ENCODE results near the gene RND2. TPM values are rescaled to one million over a fixed set of nuclear protein-coding genes. Genes with fewer than 3 reads are reported as not detected.
"Not testable (repeated sequence)": the region's sequence is repeated elsewhere in the genome, so short reads cannot be mapped to it uniquely, and the experiment has no call there.

Gene RND2
- 75.8 TPM for total RNA-seq (ENCODE audit: unreplicated experiment)
- long read RNA-seq, full-length matches to known transcripts = 11 of 26 reads
- long read RNA-seq, partial matches to known transcripts = 3 of 26 reads
- long read RNA-seq, other reads (novel, unspliced or antisense) = 12 of 26 reads

- Mint-ChIP-seq H3K9me3 (ENCODE audit: unreplicated experiment) (peaks cover 8% of the 10 kb centered on the region), H3K27me3 (ENCODE audit: unreplicated experiment) (peaks cover 9% of the 10 kb centered on the region)
- DNase-seq = peak; percentile 89
Measured at GRCh38 chr17:43024407-43025289, at the start of gene RND2. TSS of gene RND2 (plus strand) at chr17:43025231. CDS start at chr17:43025348, 117 bp downstream.

GRCh38 chr17:42975265-42975664 is 49.8 kb upstream of the RND2 start:
- Mint-ChIP-seq H3K9me3 (ENCODE audit: unreplicated experiment) (peaks cover 1% of the 10 kb centered on the region), H3K36me3 (ENCODE audit: unreplicated experiment) (no peaks in the 10 kb centered on the region), H3K4me1 (ENCODE audit: low read depth, unreplicated experiment) (peaks cover 3% of the 10 kb centered on the region), H3K4me3 (ENCODE audit: unreplicated experiment) (no peak overlapping the region), H3K27ac (ENCODE audit: unreplicated experiment) (no peak overlapping the region), H3K27me3 (ENCODE audit: unreplicated experiment) (peaks cover 5% of the 10 kb centered on the region)
- TF ChIP-seq CTCF (IDR thresholded peaks at IDR 0.05; ENCODE audit: partially characterized antibody, unreplicated experiment) = no peak
- DNase-seq = no peak

More at GRCh38 chr17:43024407-43025289, at the start of gene RND2:
- H3K4me3 Mint-ChIP-seq (ENCODE audit: unreplicated experiment) = peak within 1 kb of the TSS; percentile 98
- H3K36me3 Mint-ChIP-seq (ENCODE audit: unreplicated experiment) = no peaks in the 10 kb centered on the region
- TF ChIP-seq CTCF (IDR thresholded peaks at IDR 0.05; ENCODE audit: partially characterized antibody, unreplicated experiment) = peak; percentile 54
- peak within 1 kb of the TSS; percentile 98 for H3K27ac Mint-ChIP-seq (ENCODE audit: unreplicated experiment)
- peaks cover 34% of the 10 kb centered on the region for H3K4me1 Mint-ChIP-seq (ENCODE audit: low read depth, unreplicated experiment)

GRCh38 chr17:42975701-42976100 is 49.3 kb upstream of the RND2 start:
- not testable (repeated sequence) for H3K9me3 Mint-ChIP-seq (ENCODE audit: unreplicated experiment); H3K36me3 Mint-ChIP-seq (ENCODE audit: unreplicated experiment); H3K4me3 Mint-ChIP-seq (ENCODE audit: unreplicated experiment); DNase-seq; H3K27me3 Mint-ChIP-seq (ENCODE audit: unreplicated experiment); H3K4me1 Mint-ChIP-seq (ENCODE audit: low read depth, unreplicated experiment); H3K27ac Mint-ChIP-seq (ENCODE audit: unreplicated experiment)

- no peaks in the 10 kb centered on the region for H3K36me3 Mint-ChIP-seq (ENCODE audit: unreplicated experiment)
- TF ChIP-seq CTCF (IDR thresholded peaks at IDR 0.05; ENCODE audit: partially characterized antibody, unreplicated experiment) = no peak
- peak within 1 kb of the TSS; percentile 100 for H3K4me3 Mint-ChIP-seq (ENCODE audit: unreplicated experiment)
- peaks cover 9% of the 10 kb centered on the region for H3K4me1 Mint-ChIP-seq (ENCODE audit: low read depth, unreplicated experiment)
- peaks cover 1% of the 10 kb centered on the region for H3K9me3 Mint-ChIP-seq (ENCODE audit: unreplicated experiment)
- peak; percentile 26 for DNase-seq
- peak within 1 kb of the TSS; percentile 50 for H3K27ac Mint-ChIP-seq (ENCODE audit: unreplicated experiment)
- H3K27me3 Mint-ChIP-seq (ENCODE audit: unreplicated experiment) = peaks cover 7% of the 10 kb centered on the region
Measured at GRCh38 chr17:42979511-42980273, 45.3 kb upstream of the RND2 start, which contains the start of gene PTGES3L. TSS of gene PTGES3L (minus strand) at chr17:42980080. CDS start at chr17:42980053, 27 bp downstream.

GRCh38 chr17:42980274-42980765 is 44.7 kb upstream of the RND2 start, which contains the start of gene RUNDC1:
TSS of gene RUNDC1 (plus strand) at chr17:42980565. CDS start at chr17:42980577, 12 bp downstream.
- no peaks in the 10 kb centered on the region for H3K36me3 Mint-ChIP-seq (ENCODE audit: unreplicated experiment)
- H3K9me3 Mint-ChIP-seq (ENCODE audit: unreplicated experiment) = peaks cover 1% of the 10 kb centered on the region
- peak within 1 kb of the TSS; percentile 72 for H3K27ac Mint-ChIP-seq (ENCODE audit: unreplicated experiment)
- H3K27me3 Mint-ChIP-seq (ENCODE audit: unreplicated experiment) = peaks cover 5% of the 10 kb centered on the region
- no peak for TF ChIP-seq CTCF (IDR thresholded peaks at IDR 0.05; ENCODE audit: partially characterized antibody, unreplicated experiment)
- H3K4me1 Mint-ChIP-seq (ENCODE audit: low read depth, unreplicated experiment) = peaks cover 9% of the 10 kb centered on the region
- peak; percentile 96 for DNase-seq
- peak within 1 kb of the TSS; percentile 100 for H3K4me3 Mint-ChIP-seq (ENCODE audit: unreplicated experiment)
